Measurements from ENCODE around the gene ZNF232. TPM values are rescaled to one million over a fixed set of nuclear protein-coding genes. Genes with fewer than 3 reads are reported as not detected.
A peak's percentile ranks its signal among the peaks of the same experiment; 100 is the strongest.
"Not testable (repeated sequence)": the region's sequence is repeated elsewhere in the genome, so short reads cannot be mapped to it uniquely, and the experiment has no call there.

ZNF232 gene
- total RNA-seq, 6 experiments from 2014 or later = 3.3 to 5.0 (median 4.5) TPM

DNA sequence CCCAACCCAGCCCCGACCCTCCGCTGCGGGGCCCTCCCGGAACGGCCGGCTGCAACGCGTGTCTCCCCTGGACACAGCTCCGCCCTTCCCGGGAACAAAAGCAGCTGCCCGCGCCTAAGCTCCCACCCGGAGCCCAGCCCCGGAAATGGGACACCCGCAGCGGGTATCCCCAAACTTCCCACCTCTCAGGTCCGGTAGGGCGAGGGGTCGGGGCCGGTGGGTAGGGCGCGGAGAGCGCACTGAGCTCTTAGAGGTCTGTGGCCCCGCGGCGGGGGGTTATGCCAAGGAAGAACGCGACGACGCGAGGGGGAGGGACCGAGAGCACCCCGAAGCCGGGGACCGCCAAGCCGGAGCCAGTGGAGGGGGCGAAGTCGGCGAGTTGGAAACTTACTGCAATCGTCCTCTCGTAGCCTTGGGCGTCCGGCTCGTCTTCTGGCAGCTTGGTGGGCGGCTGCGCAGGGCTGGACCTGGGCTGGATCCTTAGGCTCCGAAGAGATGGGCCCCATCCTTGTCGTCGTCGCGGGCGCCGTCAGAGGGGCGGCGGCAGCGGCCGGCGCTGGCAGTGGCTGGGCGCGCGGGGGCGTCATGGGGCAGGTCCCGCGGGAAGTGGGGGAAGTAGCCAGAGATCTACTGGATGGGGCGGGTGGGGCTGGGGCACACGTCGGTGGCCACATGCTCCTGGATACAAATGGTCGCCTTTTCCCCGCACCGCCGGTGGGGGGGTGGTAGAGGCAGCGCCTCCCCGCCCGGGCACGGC is 11.1 kb upstream of the ZNF232 start:
- peak in 3 of 4 donors; percentile 49 to 57 (median 49) for ATAC-seq
- H3K9me3 ChIP-seq = no peaks in the 10 kb centered on the region
- no peaks in the 10 kb centered on the region for H3K27me3 ChIP-seq
- H3K36me3 ChIP-seq = no peaks in the 10 kb centered on the region
- H3K27ac ChIP-seq = no peak overlapping the region
- H3K4me1 ChIP-seq = no peaks in the 10 kb centered on the region
- whole genome bisulfite sequencing (ENCODE audit: insufficient coverage, low coverage, low lambda C conversion rate, missing lambda C conversion rate) = 5% methylated on average over 12 of the region's 75 CpGs
- no peak for TF ChIP-seq POLR2A (IDR thresholded peaks at IDR 0.05)
- TF ChIP-seq, protein P1, sequence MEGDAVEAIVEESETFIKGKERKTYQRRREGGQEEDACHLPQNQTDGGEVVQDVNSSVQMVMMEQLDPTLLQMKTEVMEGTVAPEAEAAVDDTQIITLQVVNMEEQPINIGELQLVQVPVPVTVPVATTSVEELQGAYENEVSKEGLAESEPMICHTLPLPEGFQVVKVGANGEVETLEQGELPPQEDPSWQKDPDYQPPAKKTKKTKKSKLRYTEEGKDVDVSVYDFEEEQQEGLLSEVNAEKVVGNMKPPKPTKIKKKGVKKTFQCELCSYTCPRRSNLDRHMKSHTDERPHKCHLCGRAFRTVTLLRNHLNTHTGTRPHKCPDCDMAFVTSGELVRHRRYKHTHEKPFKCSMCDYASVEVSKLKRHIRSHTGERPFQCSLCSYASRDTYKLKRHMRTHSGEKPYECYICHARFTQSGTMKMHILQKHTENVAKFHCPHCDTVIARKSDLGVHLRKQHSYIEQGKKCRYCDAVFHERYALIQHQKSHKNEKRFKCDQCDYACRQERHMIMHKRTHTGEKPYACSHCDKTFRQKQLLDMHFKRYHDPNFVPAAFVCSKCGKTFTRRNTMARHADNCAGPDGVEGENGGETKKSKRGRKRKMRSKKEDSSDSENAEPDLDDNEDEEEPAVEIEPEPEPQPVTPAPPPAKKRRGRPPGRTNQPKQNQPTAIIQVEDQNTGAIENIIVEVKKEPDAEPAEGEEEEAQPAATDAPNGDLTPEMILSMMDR (IDR thresholded peaks at IDR 0.05) = no peak
- DNase-seq = peak in 1 of 3 donors; percentile 39
- peak overlapping the region in 1 of 3 donors; percentile 10 for H3K4me3 ChIP-seq
- intact Hi-C loops (cut with DNase I) = no loop called here

DNA sequence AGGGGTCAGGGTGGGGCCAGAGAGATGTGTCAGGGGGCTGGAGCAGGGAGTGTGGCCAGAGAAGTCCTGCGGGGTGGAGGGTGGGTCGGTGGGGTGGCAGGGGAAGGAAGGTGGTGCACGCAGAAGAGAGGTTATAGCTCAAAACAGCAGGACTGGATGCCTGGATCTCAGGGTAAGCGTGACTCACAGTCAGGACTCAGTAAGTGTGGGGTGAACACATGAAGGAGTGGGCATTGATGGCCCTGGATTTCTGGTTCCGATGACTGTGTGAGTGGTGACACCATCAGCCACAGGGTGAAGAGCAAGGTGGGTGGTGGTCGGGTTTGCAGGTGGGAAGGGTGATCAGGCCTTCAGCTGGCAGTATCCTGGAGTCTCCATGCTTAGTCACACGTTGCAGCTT is 10.4 kb upstream of the ZNF232 start:
- intact Hi-C loops (cut with DNase I); H3K9me3 ChIP-seq; H3K36me3 ChIP-seq; ATAC-seq; H3K4me3 ChIP-seq; H3K4me1 ChIP-seq; H3K27me3 ChIP-seq; H3K27ac ChIP-seq: not testable (repeated sequence)
- peak in 1 of 3 donors; percentile 14 for DNase-seq
- WGBS (ENCODE audit: insufficient coverage, low coverage, low lambda C conversion rate, missing lambda C conversion rate) = 77% methylated on average over 7 of the region's 7 CpGs

DNA sequence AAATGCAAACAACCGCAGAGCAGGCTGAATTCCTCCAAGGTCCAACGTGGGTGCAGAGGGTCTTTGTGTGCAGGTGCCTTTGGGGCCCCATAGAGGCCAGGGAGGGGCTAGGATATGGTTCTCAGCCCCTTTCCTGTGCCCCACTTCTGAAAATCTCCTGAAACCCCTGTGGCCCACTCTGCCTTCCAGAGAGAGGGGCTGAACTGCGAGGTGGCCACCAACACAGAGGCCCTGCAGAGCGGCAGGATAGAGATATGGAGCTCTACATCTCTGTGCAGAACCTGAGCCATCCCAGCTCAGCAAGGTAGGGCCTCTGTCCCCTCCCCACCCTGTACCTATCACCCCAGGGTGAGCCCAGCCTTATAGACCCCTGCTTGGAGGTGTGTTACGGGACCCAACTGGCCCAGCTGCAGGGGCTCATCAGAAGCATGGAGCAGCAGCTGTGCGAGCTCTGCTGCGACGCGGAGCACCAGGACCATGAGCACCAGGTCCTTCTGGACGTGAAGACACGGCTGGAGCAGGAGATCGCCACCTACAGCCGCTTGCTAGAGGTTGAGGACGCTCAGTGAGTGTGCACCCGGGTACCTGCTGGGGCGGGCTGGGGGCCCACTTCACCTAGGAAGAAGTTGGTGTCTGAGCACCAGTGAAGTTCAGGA is 9.6 kb upstream of the ZNF232 start:
- intact Hi-C loops (cut with DNase I) = no loop called here
- DNase-seq = peak in 1 of 3 donors; percentile 31
- Histone ChIP-seq H3K27me3 (peaks cover under 1% of the 10 kb centered on the region in 2 donors), H3K36me3 (no peaks in the 10 kb centered on the region), H3K27ac (no peak overlapping the region), H3K4me3 (no peak overlapping the region), H3K9me3 (no peaks in the 10 kb centered on the region), H3K4me1 (no peaks in the 10 kb centered on the region)
- ATAC-seq = no peak
- TF ChIP-seq, protein P1 (IDR thresholded peaks at IDR 0.05) = no peak
- TF ChIP-seq POLR2A (IDR thresholded peaks at IDR 0.05) = no peak
- 73% methylated on average over 7 of the region's 16 CpGs for WGBS (ENCODE audit: insufficient coverage, low coverage, low lambda C conversion rate, missing lambda C conversion rate)

DNA sequence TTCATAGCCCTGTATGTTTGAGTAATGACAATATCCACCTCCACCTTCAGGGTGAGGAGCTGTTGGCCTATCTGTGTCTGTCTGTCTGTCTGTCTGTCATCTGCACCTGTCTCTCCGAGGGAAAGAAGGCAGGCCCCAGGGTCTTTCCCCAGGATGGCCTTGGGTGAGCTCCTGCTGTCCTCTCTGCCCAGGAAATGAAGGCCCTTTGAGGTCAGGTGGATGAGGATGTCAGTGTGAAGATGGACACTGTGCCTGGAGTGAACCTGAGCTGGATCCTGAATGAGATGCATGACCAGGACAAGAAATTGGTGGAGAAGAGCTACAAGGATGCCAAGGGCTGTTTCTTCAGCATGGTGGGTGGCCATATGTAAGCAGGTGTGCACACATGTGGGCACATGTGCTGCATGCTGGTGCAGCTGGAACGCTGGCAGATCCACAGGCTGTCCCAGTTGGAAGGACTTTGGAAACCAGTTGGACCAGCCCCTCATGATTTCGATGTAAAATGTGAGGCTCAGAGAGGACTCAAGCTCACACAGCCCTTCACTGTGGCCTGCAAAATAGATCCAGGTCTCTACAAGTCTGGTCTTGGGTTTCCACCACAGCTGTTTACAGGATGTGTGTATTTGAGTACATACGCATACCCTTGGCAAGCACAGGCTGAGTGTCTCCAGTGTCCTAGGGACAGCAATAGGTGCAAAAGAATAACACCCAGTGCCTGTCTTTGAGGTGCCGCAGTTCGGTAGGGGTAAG is 8.9 kb upstream of the ZNF232 start:
- ATAC-seq; H3K4me1 ChIP-seq; H3K27ac ChIP-seq; H3K4me3 ChIP-seq; H3K27me3 ChIP-seq; H3K36me3 ChIP-seq; H3K9me3 ChIP-seq; intact Hi-C loops (cut with DNase I): not testable (repeated sequence)
- 89% methylated on average over 3 of the region's 6 CpGs for WGBS (ENCODE audit: insufficient coverage, low coverage, low lambda C conversion rate, missing lambda C conversion rate)
- peak in 1 of 3 donors; percentile 5 for DNase-seq

DNA sequence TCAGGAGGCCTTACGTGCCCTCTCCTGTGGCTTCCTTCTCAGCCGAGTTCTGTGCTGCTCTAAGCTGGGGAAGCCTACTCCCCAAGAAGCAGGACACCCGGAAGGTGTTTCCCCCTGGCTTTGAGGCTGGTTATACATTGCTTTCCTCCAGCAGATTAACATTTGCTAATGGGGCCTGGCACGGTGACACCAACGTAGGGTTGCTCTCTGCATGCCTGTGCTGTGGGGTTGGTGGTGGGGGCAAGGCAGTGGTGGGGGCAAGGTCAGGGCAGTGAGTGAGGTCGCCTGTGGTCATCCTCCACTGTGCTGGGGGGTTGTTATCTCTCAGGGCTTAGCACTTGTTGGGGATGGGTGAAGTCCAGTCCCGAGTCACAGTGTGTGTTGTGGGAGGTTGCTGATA is 8.4 kb upstream of the ZNF232 start:
- H3K27me3 ChIP-seq = peaks cover 5 to 9% of the 10 kb centered on the region in 2 donors
- intact Hi-C loops (cut with DNase I) = no loop called here
- no peak overlapping the region for H3K4me3 ChIP-seq
- no peak overlapping the region for H3K27ac ChIP-seq
- H3K4me1 ChIP-seq = no peaks in the 10 kb centered on the region
- WGBS (ENCODE audit: insufficient coverage, low coverage, low lambda C conversion rate, missing lambda C conversion rate) = 66% methylated on average over 6 of the region's 7 CpGs
- DNase-seq = peak in 1 of 3 donors; percentile 28
- no peak for ATAC-seq
- no peak for TF ChIP-seq POLR2A (IDR thresholded peaks at IDR 0.05)
- no peaks in the 10 kb centered on the region for H3K9me3 ChIP-seq
- H3K36me3 ChIP-seq = no peaks in the 10 kb centered on the region
